Breast epithelium (tissue), 4 donors: ENCODE results near the gene MIA3. TPM values are rescaled to one million over a fixed set of nuclear protein-coding genes. Genes with fewer than 3 reads are reported as not detected.
A peak's percentile ranks its signal among the peaks of the same experiment; 100 is the strongest.

Source experiments
- DNase-seq, 2 donors: peaks; one replicate each; pipeline ENCODE4 v3.0.0-alpha.2; 2019; ENCODE audit warnings: low spot score in 2 of 2
- H3K27ac ChIP-seq, 2 donors: fragments of 200-600 bp; sonication (generic) in 1 of 2; one replicate each; pipeline ENCODE4 v1.5.1; 2016 to 2019; ENCODE audit warnings: mild to moderate bottlenecking in 1 of 2
- H3K27me3 ChIP-seq, 2 donors: fragments of 200-600 bp; sonication (generic) in 1 of 2; one replicate each; pipeline versions ENCODE4 v1.5.1 to v1.6.0; 2017 to 2019; ENCODE audit warnings: control low read depth in 1 of 2, mild to moderate bottlenecking in 1 of 2
- H3K36me3 ChIP-seq: fragments of 200-600 bp; one replicate; pipeline ENCODE4 v1.5.1; 2019
- H3K4me1 ChIP-seq, 2 donors: fragments of 200-600 bp; sonication (generic); one replicate each; pipeline ENCODE4 v1.5.1; 2016 to 2019; ENCODE audit warnings: control low read depth in 1 of 2
- H3K4me3 ChIP-seq, 3 donors: fragments of 200-600 bp; sonication (generic); 1 replicate in 2 of 3; 2 replicates in 1 of 3; pipeline ENCODE4 v1.5.1; 2016 to 2019; ENCODE audit warnings: mild to moderate bottlenecking in 3 of 3, moderate library complexity in 2 of 3
- H3K9me3 ChIP-seq, 2 donors: fragments of 200-600 bp; sonication (generic) in 1 of 2; one replicate each; pipeline ENCODE4 v1.5.1; 2016 to 2019; ENCODE audit warnings: control low read depth in 1 of 2
- CTCF ChIP-seq, 3 donors: fragments of 450-650 bp; IDR thresholded peaks; one replicate each; pipeline ENCODE4 v1.5.1; 2016 to 2017; ENCODE audit warnings: antibody characterized with exemption in 3 of 3, mild to moderate bottlenecking in 3 of 3, moderate library complexity in 3 of 3
- POLR2A ChIP-seq: fragments of 450-650 bp; IDR thresholded peaks from one replicate; pipeline ENCODE4 v1.6.1; 2016; ENCODE audit warnings: antibody characterized with exemption, mild to moderate bottlenecking, moderate library complexity
- POLR2AphosphoS5 ChIP-seq, 3 donors: sonication (generic); formaldehyde crosslinking; IDR thresholded peaks; one replicate each; pipeline ENCODE4 v1.6.1; 2017; ENCODE audit warnings: antibody characterized with exemption in 3 of 3
- intact Hi-C: fragments of 100-400 bp; cut with DNase I; formaldehyde crosslinking; loops from one replicate; pipeline ENCODE4 v1.15.1; 2023; ENCODE audit warnings: low total_unique reads
- total RNA-seq, 3 donors: library from RNA; depleted of rRNA; stranded (reverse); fragments of >200 nt; gene quantifications; one replicate each; pipeline ENCODE4 v1.1.0, GENCODE V29; 2016

The MIA3 gene
- total RNA-seq, 3 donors from 2014 or later = 54.4 to 101 (median 55.7) TPM

- Histone ChIP-seq H3K27me3 (no peaks in the 10 kb centered on the region), H3K4me1 (peaks cover 0 to under 1% of the 10 kb centered on the region in 2 donors), H3K9me3 (no peaks in the 10 kb centered on the region), H3K4me3 (no peak overlapping the region), H3K36me3 (no peaks in the 10 kb centered on the region), H3K27ac (no peak overlapping the region)
- intact Hi-C loops = no loop called here
- DNase-seq = no peak
- TF ChIP-seq POLR2A = no peak
- TF ChIP-seq POLR2AphosphoS5 (IDR thresholded peaks at IDR 0.05) = no peak
- no peak for TF ChIP-seq CTCF (IDR thresholded peaks at IDR 0.05)
Observed at GRCh38 chr1:222583079-222583478, 34.8 kb upstream of the MIA3 start.

GRCh38 chr1:222586842-222587241 lies 31.1 kb upstream of the MIA3 start:
- TF ChIP-seq CTCF (IDR thresholded peaks at IDR 0.05) (no peak), POLR2A (no peak), POLR2AphosphoS5 (IDR thresholded peaks at IDR 0.05) (no peak)
- Histone ChIP-seq H3K27me3 (no peaks in the 10 kb centered on the region), H3K9me3 (no peaks in the 10 kb centered on the region), H3K4me1 (peaks cover 0 to 11% of the 10 kb centered on the region in 2 donors), H3K4me3 (no peak overlapping the region), H3K27ac (no peak overlapping the region), H3K36me3 (no peaks in the 10 kb centered on the region)
- intact Hi-C loops = no loop called here
- DNase-seq = no peak

- DNase-seq = no peak
- H3K27me3 ChIP-seq = no peaks in the 10 kb centered on the region
- peaks cover 0 to 11% of the 10 kb centered on the region in 2 donors for H3K4me1 ChIP-seq
- no peak for TF ChIP-seq CTCF (IDR thresholded peaks at IDR 0.05)
- TF ChIP-seq POLR2A = no peak
- TF ChIP-seq POLR2AphosphoS5 (IDR thresholded peaks at IDR 0.05) = no peak
- intact Hi-C loops = no loop called here
- no peaks in the 10 kb centered on the region for H3K36me3 ChIP-seq
- H3K9me3 ChIP-seq = no peaks in the 10 kb centered on the region
- H3K27ac ChIP-seq = no peak overlapping the region
- no peak overlapping the region for H3K4me3 ChIP-seq
Observed at GRCh38 chr1:222588135-222588534, 29.8 kb upstream of the MIA3 start.

GRCh38 chr1:222589462-222590302 lies 28.2 kb upstream of the MIA3 start, which contains the start of gene TAF1A:
TAF1A (minus strand) TSS chr1:222589933.
- Histone ChIP-seq H3K27ac (peak within 1 kb of the TSS; percentile 87 to 89), H3K4me3 (peak within 1 kb of the TSS; percentile 66 to 85 (median 73)), H3K4me1 (peaks cover 0 to 11% of the 10 kb centered on the region in 2 donors), H3K9me3 (no peaks in the 10 kb centered on the region), H3K36me3 (no peaks in the 10 kb centered on the region), H3K27me3 (no peaks in the 10 kb centered on the region)
- DNase-seq = peak; percentile 82 to 84
- intact Hi-C loops = no loop called here
- TF ChIP-seq POLR2AphosphoS5 (IDR thresholded peaks at IDR 0.05) (peak; percentile 17 to 62 (median 19)), CTCF (IDR thresholded peaks at IDR 0.05) (no peak), POLR2A (no peak)

GRCh38 chr1:222592171-222592570 lies 25.7 kb upstream of the MIA3 start:
- TF ChIP-seq POLR2AphosphoS5 (IDR thresholded peaks at IDR 0.05) (no peak), CTCF (IDR thresholded peaks at IDR 0.05) (no peak)
- Histone ChIP-seq H3K27me3 (no peaks in the 10 kb centered on the region), H3K36me3 (no peaks in the 10 kb centered on the region), H3K4me3 (no peak overlapping the region), H3K27ac (no peak overlapping the region), H3K4me1 (peaks cover 0 to 11% of the 10 kb centered on the region in 2 donors), H3K9me3 (no peaks in the 10 kb centered on the region)
- intact Hi-C loops = no loop called here
- no peak for DNase-seq
